ENCODE measurements around the gene PCDH9.
"Not testable (repeated sequence)": the region's sequence is repeated elsewhere in the genome, so short reads cannot be mapped to it uniquely, and the experiment has no call there.

The PCDH9 gene

GRCh38 chr13:66635526-66635925 is 594.6 kb downstream of the PCDH9 start:
- no peak for DNase-seq

- no peak for DNase-seq
Measured at GRCh38 chr13:66634384-66634783, 595.8 kb downstream of the PCDH9 start.

- no peak for DNase-seq
Measured at GRCh38 chr13:66627512-66627911, 602.6 kb downstream of the PCDH9 start.

GRCh38 chr13:66624302-66624701 is 605.8 kb downstream of the PCDH9 start:
- no peak for DNase-seq

- no peak for DNase-seq
Measured at GRCh38 chr13:66623129-66623820, 606.9 kb downstream of the PCDH9 start.

GRCh38 chr13:66621906-66622447 is 608.2 kb downstream of the PCDH9 start:
- not testable (repeated sequence) for DNase-seq

- peak; percentile 11 for DNase-seq
Measured at GRCh38 chr13:66618702-66619101, 611.4 kb downstream of the PCDH9 start.

- DNase-seq = no peak
Measured at GRCh38 chr13:66617786-66618185, 612.4 kb downstream of the PCDH9 start.

GRCh38 chr13:66612983-66613382 is 617.2 kb downstream of the PCDH9 start:
- DNase-seq = no peak

- no peak for DNase-seq
Measured at GRCh38 chr13:66586489-66586888, 643.6 kb downstream of the PCDH9 start.

- no peak for DNase-seq
Measured at GRCh38 chr13:66585669-66586203, 644.4 kb downstream of the PCDH9 start.

- DNase-seq = no peak
Measured at GRCh38 chr13:66581675-66582074, 648.5 kb downstream of the PCDH9 start.

GRCh38 chr13:66578305-66578704 is 651.8 kb downstream of the PCDH9 start:
- no peak for DNase-seq

GRCh38 chr13:66577358-66577757 is 652.8 kb downstream of the PCDH9 start:
- no peak for DNase-seq

GRCh38 chr13:66576381-66576780 is 653.8 kb downstream of the PCDH9 start:
- DNase-seq = no peak

- no peak for DNase-seq
Measured at GRCh38 chr13:66574606-66575005, 655.5 kb downstream of the PCDH9 start.

- no peak for DNase-seq
Measured at GRCh38 chr13:66567899-66568612, 662.1 kb downstream of the PCDH9 start.

- DNase-seq = no peak
Measured at GRCh38 chr13:66565279-66565678, 664.9 kb downstream of the PCDH9 start.

- DNase-seq = no peak
Measured at GRCh38 chr13:66563076-66563475, 667.1 kb downstream of the PCDH9 start.

- DNase-seq = no peak
Measured at GRCh38 chr13:66562054-66562453, 668.1 kb downstream of the PCDH9 start.

- DNase-seq = no peak
Measured at GRCh38 chr13:66560991-66561390, 669.1 kb downstream of the PCDH9 start.

GRCh38 chr13:66560189-66560588 is 669.9 kb downstream of the PCDH9 start:
- no peak for DNase-seq

GRCh38 chr13:66559093-66559492 is 671.0 kb downstream of the PCDH9 start:
- no peak for DNase-seq

- DNase-seq = no peak
Measured at GRCh38 chr13:66558506-66558905, 671.6 kb downstream of the PCDH9 start.
